Fibroblast of skin of right biceps (primary cell): Measurements from ENCODE around the gene DSTN.

ENCODE experiments used
- DNase-seq: peaks from one replicate; pipeline ENCODE4 v3.0.0-alpha.2; 2013

DSTN gene

GRCh38 chr20:17569616-17570346, at the start of gene DSTN:
Gene DSTN (plus strand): TSS chr20:17570075. CDS start chr20:17570209, 134 bp downstream.
- peak; percentile 98 for DNase-seq

- DNase-seq = peak; percentile 21
Observed at GRCh38 chr20:17520583-17520982, 49.3 kb upstream of the DSTN start.

- DNase-seq = no peak
Observed at GRCh38 chr20:17522528-17522927, 47.3 kb upstream of the DSTN start.

- no peak for DNase-seq
Observed at GRCh38 chr20:17523326-17523725, 46.5 kb upstream of the DSTN start.

- DNase-seq = no peak
Observed at GRCh38 chr20:17524560-17524959, 45.3 kb upstream of the DSTN start.

GRCh38 chr20:17525132-17525531, 44.7 kb upstream of the DSTN start:
- no peak for DNase-seq

GRCh38 chr20:17525650-17526049, 44.2 kb upstream of the DSTN start:
- DNase-seq = peak; percentile 16

- DNase-seq = no peak
Observed at GRCh38 chr20:17529586-17529985, 40.3 kb upstream of the DSTN start.

- DNase-seq = no peak
Observed at GRCh38 chr20:17530153-17530552, 39.7 kb upstream of the DSTN start.

- peak; percentile 65 for DNase-seq
Observed at GRCh38 chr20:17530716-17531664, 38.9 kb upstream of the DSTN start, which contains the start of gene BFSP1. Gene BFSP1 (minus strand): TSS chr20:17531379. CDS start chr20:17531329, 50 bp downstream.

- DNase-seq = no peak
Observed at GRCh38 chr20:17531665-17532025, 38.2 kb upstream of the DSTN start.

- DNase-seq = peak; percentile 72
Observed at GRCh38 chr20:17533396-17533795, 36.5 kb upstream of the DSTN start.

GRCh38 chr20:17534077-17534476, 35.8 kb upstream of the DSTN start:
- no peak for DNase-seq

- peak; percentile 76 for DNase-seq
Observed at GRCh38 chr20:17536944-17537444, 32.9 kb upstream of the DSTN start.

- DNase-seq = no peak
Observed at GRCh38 chr20:17537959-17538358, 31.9 kb upstream of the DSTN start.

GRCh38 chr20:17538517-17539170, 31.2 kb upstream of the DSTN start:
- DNase-seq = peak; percentile 20

GRCh38 chr20:17541596-17541995, 28.3 kb upstream of the DSTN start:
- no peak for DNase-seq

- DNase-seq = peak; percentile 84
Observed at GRCh38 chr20:17541996-17542395, 27.9 kb upstream of the DSTN start.

- DNase-seq = peak; percentile 19
Observed at GRCh38 chr20:17542481-17542880, 27.4 kb upstream of the DSTN start.

GRCh38 chr20:17542993-17543412, 26.9 kb upstream of the DSTN start:
- peak; percentile 93 for DNase-seq

- DNase-seq = peak; percentile 86
Observed at GRCh38 chr20:17543531-17544131, 26.2 kb upstream of the DSTN start.

GRCh38 chr20:17545127-17545526, 24.7 kb upstream of the DSTN start:
- no peak for DNase-seq

GRCh38 chr20:17549131-17549530, 20.7 kb upstream of the DSTN start:
- no peak for DNase-seq
